DND-41 (cell line): ENCODE results near the gene MDFI.

ENCODE experiments used
- EZH2 ChIP-seq: IDR thresholded peaks from 3 replicates; pipeline ENCODE4 v1.6.1; 2012; ENCODE audit warnings: borderline replicate concordance, low read depth, mild to moderate bottlenecking, moderate library complexity, low read length, inconsistent platforms; ENCODE audit not compliant: severe bottlenecking
- TF ChIP-seq, protein P1 (sequence below): IDR thresholded peaks from 2 replicates; pipeline ENCODE4 v1.5.1; 2012; ENCODE audit warnings: borderline replicate concordance, low read length, moderate library complexity, mild to moderate bottlenecking; ENCODE audit not compliant: poor library complexity, severe bottlenecking; ENCODE audit errors: extremely low read depth

DNA sequence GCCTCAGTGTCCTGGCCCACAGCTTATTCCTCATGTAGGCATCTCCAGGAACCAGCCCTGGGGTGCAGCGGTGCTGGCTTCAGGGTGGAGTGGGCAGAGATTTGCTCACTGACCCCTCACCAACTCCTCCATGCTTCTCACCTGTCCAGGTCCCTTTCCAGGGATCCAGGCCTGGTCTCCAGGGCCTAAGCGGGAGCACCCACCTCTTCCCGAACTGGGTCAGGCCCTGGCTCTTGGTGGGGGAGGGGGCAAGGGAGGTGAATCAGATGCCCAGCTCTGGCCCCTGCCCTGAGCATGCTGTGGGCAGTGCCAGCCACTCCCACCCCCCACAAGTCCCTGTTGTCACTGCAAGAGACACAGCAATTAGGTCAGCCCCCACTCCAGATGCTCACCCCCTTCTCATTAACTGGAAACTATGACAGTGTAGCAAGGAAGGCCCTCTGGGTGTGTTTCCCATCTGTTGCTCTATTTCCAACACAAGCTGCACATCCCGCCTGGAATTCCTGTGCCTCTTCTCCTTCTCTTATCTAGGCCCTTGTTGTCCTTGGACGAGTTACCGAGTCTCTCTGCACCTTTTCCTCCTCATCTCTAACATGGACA, 37.0 kb downstream of the MDFI start:
- TF ChIP-seq, protein P1, sequence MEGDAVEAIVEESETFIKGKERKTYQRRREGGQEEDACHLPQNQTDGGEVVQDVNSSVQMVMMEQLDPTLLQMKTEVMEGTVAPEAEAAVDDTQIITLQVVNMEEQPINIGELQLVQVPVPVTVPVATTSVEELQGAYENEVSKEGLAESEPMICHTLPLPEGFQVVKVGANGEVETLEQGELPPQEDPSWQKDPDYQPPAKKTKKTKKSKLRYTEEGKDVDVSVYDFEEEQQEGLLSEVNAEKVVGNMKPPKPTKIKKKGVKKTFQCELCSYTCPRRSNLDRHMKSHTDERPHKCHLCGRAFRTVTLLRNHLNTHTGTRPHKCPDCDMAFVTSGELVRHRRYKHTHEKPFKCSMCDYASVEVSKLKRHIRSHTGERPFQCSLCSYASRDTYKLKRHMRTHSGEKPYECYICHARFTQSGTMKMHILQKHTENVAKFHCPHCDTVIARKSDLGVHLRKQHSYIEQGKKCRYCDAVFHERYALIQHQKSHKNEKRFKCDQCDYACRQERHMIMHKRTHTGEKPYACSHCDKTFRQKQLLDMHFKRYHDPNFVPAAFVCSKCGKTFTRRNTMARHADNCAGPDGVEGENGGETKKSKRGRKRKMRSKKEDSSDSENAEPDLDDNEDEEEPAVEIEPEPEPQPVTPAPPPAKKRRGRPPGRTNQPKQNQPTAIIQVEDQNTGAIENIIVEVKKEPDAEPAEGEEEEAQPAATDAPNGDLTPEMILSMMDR, result no peak
- TF ChIP-seq EZH2, result no peak
